KG1 (cell line): ENCODE measurements around the gene MYOF.
"Not testable (repeated sequence)": the region's sequence is repeated elsewhere in the genome, so short reads cannot be mapped to it uniquely, and the experiment has no call there.

Experiments used
- DNase-seq: peaks from one replicate; lab custom pipeline; 2025; lab: John Stamatoyannopoulos, UW

MYOF gene

DNA sequence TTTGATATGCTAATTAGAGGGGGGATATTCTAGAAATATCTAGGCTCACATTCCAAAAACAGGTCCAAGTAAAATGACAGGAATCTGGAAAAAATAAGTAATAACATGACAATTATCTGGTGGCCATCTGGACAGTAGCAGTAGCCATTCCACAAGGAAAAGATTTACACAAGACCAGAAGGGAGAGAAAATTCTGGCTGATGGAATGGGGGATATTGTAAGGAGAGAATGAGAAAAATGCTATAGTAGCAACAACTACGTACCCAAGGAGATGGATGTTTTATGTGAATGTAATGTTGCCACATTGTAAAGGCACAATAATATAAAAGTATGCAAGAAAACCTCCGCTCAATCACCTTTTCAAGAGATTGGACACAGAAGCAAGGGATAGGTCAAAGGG lies 5.4 kb downstream of the MYOF start:
- no peak for DNase-seq

DNA sequence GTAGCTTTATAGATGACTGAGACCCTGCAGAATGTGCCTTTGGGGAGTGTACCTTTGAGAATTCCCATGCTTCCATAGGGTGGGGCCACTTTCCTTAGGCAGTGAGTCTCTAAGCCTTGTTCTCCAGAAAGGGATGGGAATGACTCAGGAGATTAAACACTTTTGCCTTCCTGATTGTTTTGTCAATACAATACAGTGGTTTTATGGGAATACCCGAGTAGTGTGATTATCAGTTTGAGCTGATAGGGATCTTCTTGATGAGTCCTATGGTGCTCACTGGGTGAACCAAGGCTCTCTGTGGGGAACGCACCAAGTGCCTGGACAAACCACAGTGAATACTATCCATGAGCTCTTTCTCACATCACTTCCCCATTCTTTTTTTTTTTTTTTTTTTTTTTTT lies 6.3 kb downstream of the MYOF start:
- DNase-seq: no peak

DNA sequence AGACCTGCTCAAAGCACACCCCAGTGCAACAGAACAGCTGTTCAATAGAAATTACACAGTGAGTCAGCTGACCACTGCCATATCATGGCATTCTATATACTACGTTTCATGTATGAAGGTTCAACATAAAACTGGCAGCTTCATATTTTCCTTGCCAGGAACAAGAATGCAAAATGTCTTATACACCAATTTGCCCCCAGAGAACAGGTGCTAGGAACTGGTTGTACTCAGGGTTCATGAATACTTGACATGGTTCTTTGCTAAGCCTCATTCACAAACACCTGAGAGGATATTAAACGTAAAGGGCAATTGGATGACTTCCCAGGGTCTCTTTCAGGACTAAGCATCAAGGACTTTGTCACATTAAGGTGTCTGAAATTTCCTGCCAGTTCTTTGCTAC lies 6.9 kb downstream of the MYOF start:
- DNase-seq: no peak

DNA sequence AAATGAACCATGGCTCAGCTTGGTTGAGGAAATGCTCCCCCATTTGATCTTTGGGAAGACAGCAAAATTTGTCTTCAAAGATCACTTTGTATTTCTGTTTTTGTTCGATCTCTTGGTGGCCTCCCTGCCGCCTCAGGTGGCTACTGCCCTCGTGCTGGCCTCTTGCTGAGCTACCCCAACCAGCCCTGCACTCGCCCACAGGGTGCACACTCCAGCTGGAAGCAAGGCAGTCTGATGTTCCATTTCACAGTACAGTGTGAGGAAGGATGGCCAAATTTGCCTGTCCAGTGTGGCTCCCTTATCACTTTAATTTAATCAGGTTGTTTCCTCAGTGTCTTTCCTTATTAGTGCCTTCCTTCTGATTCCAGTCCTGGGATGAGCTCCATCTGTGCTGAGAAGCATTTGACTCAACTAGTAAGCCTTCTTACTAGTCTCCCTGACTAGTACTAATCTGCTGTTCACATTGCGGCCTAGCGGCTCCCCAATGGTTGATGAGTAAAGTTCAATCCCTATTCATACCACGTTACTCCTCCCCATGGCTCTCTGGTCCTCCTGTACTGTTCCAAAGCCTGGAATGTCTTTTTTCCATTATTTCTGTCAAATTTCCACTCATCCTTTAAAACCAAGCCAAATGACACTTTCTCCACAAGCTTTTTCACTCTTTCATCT lies 8.2 kb downstream of the MYOF start:
- no peak for DNase-seq

DNA sequence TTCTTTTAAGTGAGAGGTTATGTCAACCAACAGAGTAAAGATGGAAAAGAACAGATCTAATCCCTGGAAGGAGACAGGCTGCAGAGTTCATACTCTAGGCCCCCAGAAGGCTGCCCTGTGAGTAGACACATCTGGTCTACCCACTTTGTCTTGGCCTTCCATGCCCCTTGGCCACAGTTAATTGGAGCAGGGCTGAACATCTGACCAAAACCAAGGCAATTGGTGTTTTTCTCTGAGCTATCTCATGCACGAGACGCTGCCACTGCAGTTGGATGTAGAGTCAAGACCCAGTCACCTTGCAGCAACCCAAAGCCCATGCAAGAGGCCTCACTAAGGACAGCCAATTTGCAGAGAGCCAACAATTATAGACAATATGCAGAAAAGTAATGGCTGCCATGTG lies 9.0 kb downstream of the MYOF start:
- DNase-seq: no peak

DNA sequence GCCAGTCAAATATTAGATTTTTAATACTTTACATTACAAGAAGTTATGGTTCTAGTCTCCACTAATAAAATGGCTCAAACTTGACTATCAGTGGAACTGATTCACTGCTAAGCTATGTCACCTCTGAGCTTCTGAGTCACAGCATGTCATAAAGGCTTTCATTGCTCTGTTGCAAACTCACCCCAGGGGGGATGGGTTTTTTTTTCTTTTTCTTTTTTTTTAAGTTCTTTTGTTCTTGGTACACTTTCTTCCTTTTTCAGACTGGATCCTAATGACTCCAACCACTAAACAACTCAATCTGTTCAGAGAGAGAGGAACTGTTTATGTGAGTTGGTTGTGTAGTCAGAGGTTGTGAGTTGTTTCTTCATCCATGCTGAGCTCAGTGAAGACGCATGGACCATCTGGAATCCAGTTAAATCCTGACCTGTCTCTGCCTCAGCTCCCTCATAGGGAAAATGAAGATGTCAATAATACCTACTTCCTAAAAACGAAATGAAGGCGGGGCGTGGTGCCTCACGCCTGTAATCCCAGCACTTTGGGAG lies 11.0 kb downstream of the MYOF start:
- no peak for DNase-seq

DNA sequence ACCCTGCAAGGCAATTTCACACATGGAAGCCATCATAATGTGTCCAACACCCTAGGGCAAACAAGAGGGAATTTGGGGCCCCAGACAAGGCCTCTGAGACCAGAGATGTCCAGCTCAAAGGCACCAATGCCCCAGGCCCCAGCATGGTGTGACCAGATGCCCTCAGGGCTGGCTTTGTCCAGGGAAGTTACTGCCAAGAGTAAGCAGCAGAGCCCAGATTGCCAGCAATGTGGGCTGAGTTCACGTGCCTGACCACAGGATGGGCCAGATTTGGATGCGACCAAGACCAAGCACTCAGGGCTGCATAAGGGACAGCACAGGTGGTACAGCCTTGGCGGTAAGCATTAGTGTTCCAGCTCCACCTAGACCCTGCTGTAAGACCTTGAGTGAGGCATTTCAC lies 12.7 kb downstream of the MYOF start:
- DNase-seq: no peak

DNA sequence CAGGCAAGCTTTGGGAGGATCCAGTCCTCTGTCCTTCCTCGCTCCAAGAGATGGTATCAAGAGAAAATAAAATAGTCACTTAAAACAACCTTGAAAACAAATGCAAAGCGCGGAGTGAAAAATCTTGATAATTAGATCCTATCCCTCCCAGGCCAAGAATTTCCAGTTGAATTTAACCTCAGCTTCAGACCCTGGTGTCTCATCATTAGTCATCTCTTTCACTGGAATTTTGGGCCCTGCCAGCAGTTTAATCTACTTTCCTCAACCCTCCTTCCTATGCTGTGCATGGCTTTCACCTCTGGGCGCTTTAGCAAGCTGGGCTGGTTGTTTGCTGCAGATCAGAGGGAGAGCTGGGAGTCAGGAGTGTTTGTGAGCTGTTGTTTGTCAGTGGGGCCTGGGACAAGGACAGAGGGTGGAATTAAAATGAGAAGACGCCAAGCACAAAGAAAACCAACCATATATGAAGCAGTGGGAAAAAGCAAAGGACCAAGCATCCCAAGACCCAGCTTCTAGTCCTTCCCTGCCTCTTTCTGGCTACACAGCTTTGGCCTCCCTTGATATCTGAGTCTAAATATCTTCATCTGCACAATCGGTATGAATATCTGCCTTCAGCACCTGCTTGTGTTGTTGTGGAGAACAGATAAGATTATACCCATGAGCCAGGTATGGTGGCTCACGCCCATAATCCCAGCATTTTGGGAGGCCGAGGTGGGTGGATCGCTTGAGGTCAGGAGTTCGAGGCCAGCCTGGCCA lies 13.5 kb downstream of the MYOF start:
- no peak for DNase-seq

DNA sequence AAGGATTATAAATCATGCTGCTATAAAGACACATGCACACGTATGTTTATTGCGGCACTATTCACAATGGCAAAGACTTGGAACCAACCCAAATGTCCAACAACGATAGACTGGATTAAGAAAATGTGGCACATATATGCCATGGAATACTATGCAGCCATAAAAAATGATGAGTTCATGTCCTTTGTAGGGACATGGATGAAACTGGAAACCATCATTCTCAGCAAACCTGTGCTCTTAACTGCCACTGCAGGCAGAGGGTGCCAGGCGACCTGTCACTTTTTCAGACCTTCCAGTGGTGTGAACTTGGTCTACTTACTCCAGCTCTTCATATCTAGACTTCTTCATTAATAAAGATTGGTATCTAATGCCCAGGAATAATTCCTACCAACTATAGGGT lies 14.5 kb downstream of the MYOF start:
- DNase-seq: not testable (repeated sequence)

DNA sequence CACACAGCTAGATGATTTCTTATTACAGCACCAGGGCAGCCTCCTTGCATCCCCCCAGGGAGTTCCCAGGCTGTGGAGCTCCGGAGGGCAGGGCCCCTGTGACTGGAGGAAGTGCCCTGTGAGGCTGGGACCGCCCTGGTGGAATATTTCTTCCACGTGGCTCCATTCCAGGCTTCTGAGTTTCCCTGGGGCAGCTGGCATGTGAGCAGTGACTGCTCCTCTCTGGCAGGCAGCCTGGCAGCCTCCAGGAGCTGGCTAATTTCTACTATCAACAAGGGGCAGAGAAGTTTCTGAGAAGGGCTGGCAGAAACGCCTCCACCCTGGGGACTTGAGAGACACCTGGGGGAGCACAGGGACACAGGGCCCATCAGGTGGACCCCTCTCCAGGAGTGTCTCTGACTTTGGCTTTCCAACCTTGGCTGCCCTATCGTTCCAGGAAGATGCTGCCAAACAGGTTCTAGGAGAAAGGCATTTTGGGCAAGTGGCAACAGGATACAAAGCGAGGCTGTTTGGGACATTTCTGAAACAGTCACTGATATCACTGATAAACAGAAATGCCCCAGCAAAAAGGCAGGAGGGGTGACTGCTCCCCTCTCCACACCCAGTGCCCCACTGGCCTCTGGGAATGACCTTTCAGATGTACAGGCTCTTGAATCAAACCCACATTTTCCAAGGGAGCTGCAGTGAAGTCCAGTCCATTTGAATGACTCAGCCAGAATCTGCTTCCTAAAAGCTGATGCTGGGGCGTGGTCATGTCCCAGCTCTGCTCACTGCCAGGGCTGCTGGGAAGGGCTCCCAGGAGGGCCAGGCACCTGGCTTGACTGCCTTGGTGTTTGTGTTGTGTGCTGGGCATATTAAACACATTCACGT lies 16.1 kb downstream of the MYOF start:
- no peak for DNase-seq

DNA sequence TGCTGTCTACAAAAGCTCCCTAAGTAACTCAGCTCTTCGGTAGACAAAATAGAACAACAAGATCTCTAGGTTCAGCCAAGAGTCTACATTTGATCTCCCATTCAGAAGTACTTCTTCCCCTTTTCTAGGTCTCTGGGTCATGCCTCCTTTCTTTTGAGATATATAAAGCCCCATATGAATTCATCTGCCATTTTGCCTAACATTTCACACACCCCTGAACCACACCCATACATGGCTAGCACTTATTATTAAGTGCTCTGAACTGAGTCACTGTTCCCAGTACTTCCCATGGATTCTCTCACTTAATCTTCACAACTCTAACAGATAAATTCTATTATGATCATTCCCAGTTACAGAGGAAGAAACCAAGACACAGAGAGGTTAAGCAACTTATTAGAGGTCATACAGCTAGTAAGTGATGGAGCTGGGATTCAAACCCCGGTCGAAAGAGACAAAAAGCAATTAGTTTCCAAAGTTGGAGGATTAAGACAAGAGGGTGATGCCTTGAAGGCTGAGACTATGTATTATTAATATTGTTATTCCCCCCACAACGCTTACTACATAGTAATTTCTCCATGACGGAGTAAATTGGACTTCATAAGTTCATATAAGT lies 17.3 kb downstream of the MYOF start:
- no peak for DNase-seq

DNA sequence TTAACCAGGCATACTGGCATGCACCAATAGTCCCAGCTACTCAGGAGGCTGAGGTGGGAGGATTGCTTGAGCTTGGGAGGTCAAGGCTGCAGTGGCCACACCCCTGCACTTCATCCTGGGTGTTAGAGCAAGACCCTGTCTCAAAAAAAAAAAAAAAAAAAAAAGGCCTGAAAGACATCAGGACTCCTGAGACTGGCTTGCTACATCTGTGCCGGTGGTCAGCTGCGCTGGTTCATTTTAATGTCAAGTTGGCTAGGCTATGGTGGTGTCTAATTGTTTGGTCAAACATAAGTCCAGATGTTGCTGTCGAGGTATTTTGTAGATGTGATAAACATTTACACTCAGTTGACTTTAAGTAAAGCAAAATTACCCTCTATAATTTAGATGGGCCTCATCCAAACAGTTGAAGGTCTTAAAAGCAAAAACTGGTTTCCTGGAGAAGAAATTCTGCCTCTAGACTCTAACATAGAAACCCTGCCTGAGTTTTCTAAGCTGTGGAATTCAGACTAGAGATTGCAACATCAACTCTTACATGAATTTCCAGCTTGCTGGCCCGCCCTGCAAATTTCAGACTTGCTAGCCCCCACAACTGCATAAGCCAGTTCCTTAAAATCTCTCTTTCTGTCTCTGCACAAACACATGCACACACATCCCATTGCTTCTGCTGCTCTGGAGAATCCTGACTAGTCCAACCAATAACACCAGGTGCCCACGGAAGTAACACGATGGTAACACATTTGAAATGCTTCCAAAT lies 18.2 kb downstream of the MYOF start:
- DNase-seq: no peak

DNA sequence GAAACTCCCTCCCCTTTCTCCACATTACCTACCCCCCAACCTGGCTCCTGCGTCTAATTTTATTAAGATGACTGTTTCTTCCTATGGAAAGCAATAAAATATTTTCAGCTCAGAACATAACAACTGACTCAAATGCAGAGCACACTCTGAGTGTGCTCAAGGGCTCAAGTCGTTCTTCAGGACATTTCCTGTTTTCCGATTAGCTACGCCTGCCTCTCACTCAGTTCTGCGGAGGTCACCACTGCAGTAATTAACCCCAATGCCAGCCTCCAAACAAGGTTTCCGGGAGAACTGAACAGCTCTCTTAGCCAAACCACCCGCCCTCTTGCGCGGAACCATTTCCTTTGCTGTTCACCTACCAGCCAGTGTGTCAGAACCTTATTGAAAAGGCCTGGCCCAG lies 19.3 kb downstream of the MYOF start:
- no peak for DNase-seq

DNA sequence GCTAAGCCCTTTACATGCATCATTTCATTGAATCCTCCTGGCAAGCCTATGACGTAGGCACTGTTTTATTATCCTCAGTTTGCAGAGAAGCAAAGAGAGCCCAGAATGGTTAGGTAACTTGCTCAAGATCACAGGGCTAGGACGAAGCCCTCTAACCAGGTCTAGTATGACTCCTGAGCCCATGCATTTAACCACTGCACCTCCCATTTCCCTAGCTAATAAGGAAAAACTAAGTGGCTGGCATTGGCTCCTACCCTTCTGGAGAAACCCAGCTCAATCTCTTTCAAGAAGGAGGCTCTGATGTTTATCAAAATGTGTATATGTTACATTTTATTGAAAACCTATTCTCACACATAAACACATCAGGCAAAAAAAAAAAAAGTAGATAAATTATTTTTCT lies 19.8 kb downstream of the MYOF start:
- no peak for DNase-seq

DNA sequence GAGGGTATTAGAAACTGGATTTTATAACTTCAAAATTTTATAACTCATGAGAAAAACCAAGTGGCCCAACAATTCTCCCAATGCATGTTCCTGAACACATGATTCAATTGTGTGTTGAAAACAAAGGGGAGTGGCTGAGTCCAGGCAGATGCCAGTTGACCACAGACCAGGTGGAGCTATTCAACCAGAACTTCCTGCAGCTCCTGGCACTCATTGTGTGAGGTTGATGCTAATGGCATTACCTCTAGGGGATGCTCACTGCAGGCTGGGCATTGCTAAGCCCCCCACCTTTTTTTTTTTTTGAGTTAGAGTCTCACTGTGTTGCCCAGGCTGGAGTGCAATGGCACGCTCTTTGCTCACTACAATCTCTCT lies 20.3 kb downstream of the MYOF start:
- DNase-seq: no peak

DNA sequence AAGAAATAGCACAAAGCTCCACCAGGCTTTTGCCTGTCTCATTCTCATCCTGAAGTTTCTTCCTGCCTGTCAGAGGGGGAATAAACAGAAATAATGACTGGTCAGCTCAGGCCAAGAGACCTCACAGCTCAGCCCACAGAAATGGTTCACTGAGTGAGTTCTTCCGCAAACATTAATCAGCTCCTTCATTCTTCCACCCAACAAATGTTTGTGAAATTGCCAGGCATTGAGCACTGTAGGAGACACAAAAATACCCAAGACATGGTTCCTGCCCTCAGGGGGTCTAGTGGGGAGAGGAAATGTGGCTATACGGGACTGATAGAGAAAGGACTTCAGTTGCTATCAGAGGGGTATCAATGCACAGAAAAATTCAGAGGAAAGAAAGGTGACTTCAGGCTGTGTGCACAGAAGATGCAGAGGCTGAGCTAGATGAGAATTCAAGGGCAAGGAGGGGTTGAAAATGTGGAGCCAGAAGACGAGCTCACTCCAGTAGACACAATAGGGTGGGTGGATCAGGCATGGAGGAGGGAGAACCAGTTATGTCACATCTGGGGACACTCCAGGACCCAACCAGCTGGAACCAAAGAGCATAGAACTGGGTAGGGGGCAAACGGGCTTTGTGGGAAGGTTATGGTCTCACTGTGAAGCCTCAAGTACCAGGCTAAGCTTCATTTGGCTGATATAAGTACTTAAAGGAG lies 20.9 kb downstream of the MYOF start:
- no peak for DNase-seq

DNA sequence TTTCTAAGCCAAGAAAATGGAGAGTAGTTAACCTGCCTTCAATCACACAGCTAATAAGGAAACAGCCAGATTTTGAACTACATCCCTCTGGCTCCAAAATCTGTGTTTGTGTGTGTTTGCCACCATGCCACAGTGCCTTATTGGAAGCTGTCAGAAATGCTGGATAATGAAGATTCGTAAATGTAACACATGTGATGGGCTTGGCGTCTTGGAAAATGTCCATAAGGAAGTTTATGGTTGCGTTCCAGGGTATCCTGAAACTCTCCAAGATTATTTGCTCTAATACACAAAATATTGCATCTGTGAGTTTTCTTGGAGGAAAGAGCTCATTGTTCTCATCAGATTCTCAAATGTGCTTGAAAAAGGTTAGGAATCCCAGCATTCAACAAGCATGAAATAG lies 22.7 kb downstream of the MYOF start:
- no peak for DNase-seq

DNA sequence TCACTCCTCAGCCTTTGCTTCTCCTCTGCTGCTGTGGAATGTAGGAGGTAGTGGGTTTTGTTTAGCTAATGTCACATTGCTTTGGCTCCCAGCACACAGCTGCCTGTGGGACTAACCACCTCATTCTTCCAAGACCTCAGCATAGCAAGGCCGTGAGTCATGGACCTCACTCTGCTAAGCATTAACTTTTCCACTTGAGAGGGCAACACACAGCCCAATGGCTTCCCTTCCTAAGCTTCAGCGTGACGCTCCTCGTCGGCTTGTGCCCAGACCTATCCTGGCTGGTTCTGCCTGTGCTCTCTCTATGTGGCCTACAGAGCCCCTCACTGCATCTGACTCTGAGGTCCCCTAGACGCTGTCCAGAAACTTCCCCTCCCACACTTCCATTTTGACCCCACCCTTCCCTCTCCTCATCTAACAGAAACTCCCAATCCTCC lies 23.3 kb downstream of the MYOF start:
- DNase-seq: no peak

DNA sequence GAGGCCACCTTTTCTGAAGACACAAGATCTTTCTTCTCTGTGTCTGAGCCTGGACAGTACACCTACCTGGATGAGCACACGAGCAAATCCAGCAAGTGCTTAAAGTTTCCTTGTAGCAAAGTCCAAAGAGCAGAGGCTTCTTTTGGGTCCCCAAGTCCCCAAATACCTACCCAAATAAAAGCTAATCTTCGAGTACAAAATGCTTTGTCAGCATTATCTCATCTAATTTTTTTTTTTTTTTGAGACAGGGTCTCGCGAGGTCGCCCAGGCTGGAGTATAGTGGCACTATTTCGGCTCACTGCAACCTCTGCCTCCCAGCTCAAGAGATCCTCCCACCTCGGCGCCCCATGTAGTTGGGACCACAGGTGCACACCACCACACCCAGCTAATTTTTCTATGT lies 24.6 kb downstream of the MYOF start:
- DNase-seq: no peak

DNA sequence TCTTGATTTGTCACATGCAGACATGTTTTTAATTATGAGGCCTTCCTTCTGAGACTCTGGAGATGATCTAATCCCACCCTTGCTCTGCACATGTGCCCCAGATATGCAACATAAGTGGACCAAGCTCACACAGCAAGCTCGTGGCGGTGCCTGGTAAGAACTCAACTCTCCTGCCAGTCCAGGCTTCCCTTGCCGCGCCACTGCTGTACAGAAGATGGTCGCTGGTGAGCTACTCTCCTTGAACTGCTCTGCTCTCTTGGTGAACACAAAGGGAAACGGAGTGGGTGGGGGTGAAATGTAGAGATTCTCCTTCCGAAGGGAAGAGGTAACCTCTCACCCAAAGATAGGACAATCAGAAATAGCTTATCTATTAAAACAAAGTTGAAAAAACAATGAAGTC lies 25.7 kb downstream of the MYOF start:
- DNase-seq: no peak

DNA sequence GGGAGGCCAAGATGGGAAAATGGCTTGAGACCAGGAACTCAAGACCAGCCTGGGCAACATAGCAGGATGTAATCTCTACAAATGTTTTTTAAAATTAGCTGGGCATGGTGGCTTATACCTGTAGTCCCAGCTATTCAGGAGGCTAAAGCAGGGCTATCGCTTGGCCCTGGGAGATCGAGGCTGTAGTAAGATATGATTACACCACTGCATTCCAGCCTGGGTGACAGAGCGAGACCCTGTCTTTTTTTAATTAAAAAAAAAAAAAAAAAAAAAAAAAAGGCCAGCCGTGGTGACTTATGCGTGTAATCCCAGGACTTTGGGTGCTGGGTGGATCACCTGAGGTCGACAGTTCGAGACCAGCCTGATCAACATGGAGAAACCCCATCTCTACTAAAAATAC lies 27.4 kb downstream of the MYOF start:
- no peak for DNase-seq
